NCI-H1105 (cell line): ENCODE measurements around the gene PPM1B.
"Not testable (repeated sequence)": the region's sequence is repeated elsewhere in the genome, so short reads cannot be mapped to it uniquely, and the experiment has no call there.

Experiments used
- DNase-seq: peaks from one replicate; lab custom pipeline; 2025; lab: John Stamatoyannopoulos, UW

Gene PPM1B

GRCh38 chr2:44250376-44250775 is 81.7 kb downstream of the PPM1B start:
- no peak for DNase-seq

- no peak for DNase-seq
Observed at GRCh38 chr2:44254023-44254422, 85.3 kb downstream of the PPM1B start.

GRCh38 chr2:44255704-44256103 is 87.0 kb downstream of the PPM1B start:
- DNase-seq, result not testable (repeated sequence)

- not testable (repeated sequence) for DNase-seq
Observed at GRCh38 chr2:44257802-44258201, 89.1 kb downstream of the PPM1B start.

GRCh38 chr2:44267269-44267795 is 98.7 kb downstream of the PPM1B start:
- no peak for DNase-seq

- no peak for DNase-seq
Observed at GRCh38 chr2:44267796-44268648, 99.3 kb downstream of the PPM1B start.

- DNase-seq, result no peak
Observed at GRCh38 chr2:44269831-44270230, 101.2 kb downstream of the PPM1B start.

- no peak for DNase-seq
Observed at GRCh38 chr2:44271296-44271695, 102.6 kb downstream of the PPM1B start.

- DNase-seq, result no peak
Observed at GRCh38 chr2:44273076-44273475, 104.4 kb downstream of the PPM1B start.

GRCh38 chr2:44273596-44273995 is 104.9 kb downstream of the PPM1B start:
- DNase-seq, result no peak

GRCh38 chr2:44275927-44276303 is 107.2 kb downstream of the PPM1B start:
- no peak for DNase-seq

GRCh38 chr2:44277541-44277940 is 108.9 kb downstream of the PPM1B start:
- no peak for DNase-seq

GRCh38 chr2:44280869-44281268 is 112.2 kb downstream of the PPM1B start:
- DNase-seq, result no peak
